DND-41 (cell line): ENCODE results near the gene C1orf174.
"Not testable (repeated sequence)": the region's sequence is repeated elsewhere in the genome, so short reads cannot be mapped to it uniquely, and the experiment has no call there.

Experiments used
- CTCF ChIP-seq: IDR thresholded peaks from 2 replicates; pipeline ENCODE4 v1.5.1; 2012; ENCODE audit warnings: borderline replicate concordance, low read length, moderate library complexity, mild to moderate bottlenecking; ENCODE audit not compliant: poor library complexity, severe bottlenecking; ENCODE audit errors: extremely low read depth
- EZH2 ChIP-seq: IDR thresholded peaks from 3 replicates; pipeline ENCODE4 v1.6.1; 2012; ENCODE audit warnings: borderline replicate concordance, low read depth, mild to moderate bottlenecking, moderate library complexity, low read length, inconsistent platforms; ENCODE audit not compliant: severe bottlenecking

- not testable (repeated sequence) for TF ChIP-seq CTCF, EZH2
These were observed 18.3 kb upstream of the C1orf174 start for GRCh38 chr1:3918359-3918758.
